Liver (tissue), 9 donors: ENCODE measurements around the gene EIF4G3. TPM values are rescaled to one million over a fixed set of nuclear protein-coding genes. Genes with fewer than 3 reads are reported as not detected.

Source experiments
- DNase-seq: peaks from one replicate; pipeline ENCODE4 v3.0.0-alpha.2; 2017; ENCODE audit warnings: low spot score
- H3K27ac ChIP-seq, 2 donors: one replicate each; pipeline ENCODE4 v1.7.0; 2013; ENCODE audit warnings: inconsistent platforms in 2 of 2, low read length in 2 of 2, control low read depth in 1 of 2, low read depth in 1 of 2, mild to moderate bottlenecking in 1 of 2
- H3K27me3 ChIP-seq, 4 donors: one replicate each; pipeline versions ENCODE4 v1.6.1 to v1.7.0; 2013; ENCODE audit warnings: low read length in 3 of 4, inconsistent platforms in 1 of 4, mild to moderate bottlenecking in 1 of 4, moderate library complexity in 1 of 4; ENCODE audit not compliant: control insufficient read depth in 4 of 4, insufficient read depth in 4 of 4
- H3K36me3 ChIP-seq, 4 donors: one replicate each; pipeline versions ENCODE4 v1.6.1 to v1.7.0; 2013; ENCODE audit warnings: low read length in 3 of 4, mild to moderate bottlenecking in 3 of 4, low read depth in 1 of 4, moderate library complexity in 1 of 4; ENCODE audit not compliant: control insufficient read depth in 4 of 4, insufficient read depth in 3 of 4
- H3K4me1 ChIP-seq, 4 donors: one replicate each; pipeline versions ENCODE4 v1.6.1 to v1.7.0; 2013; ENCODE audit warnings: low read length in 3 of 4, mild to moderate bottlenecking in 3 of 4, moderate library complexity in 1 of 4; ENCODE audit not compliant: control insufficient read depth in 4 of 4, insufficient read depth in 4 of 4
- H3K4me3 ChIP-seq, 3 donors: one replicate each; pipeline versions ENCODE4 v1.6.1 to v1.7.0; 2013; ENCODE audit warnings: low read length in 3 of 3, control low read depth in 1 of 3, low read depth in 1 of 3, mild to moderate bottlenecking in 1 of 3
- H3K9ac ChIP-seq, 2 donors: one replicate each; pipeline ENCODE4 v1.7.0; 2013; ENCODE audit warnings: low read length in 2 of 2, mild to moderate bottlenecking in 2 of 2, moderate library complexity in 2 of 2, control low read depth in 1 of 2, low read depth in 1 of 2
- H3K9me3 ChIP-seq, 4 donors: one replicate each; pipeline versions ENCODE4 v1.6.1 to v1.7.0; 2013; ENCODE audit warnings: low read length in 3 of 4; ENCODE audit not compliant: control insufficient read depth in 4 of 4
- EGR1 ChIP-seq, 2 donors: IDR thresholded peaks; 2 replicates each; pipeline ENCODE4 v1.6.1; 2016 to 2018; ENCODE audit warnings: antibody characterized with exemption in 2 of 2, low read depth in 2 of 2
- FOXA1 ChIP-seq: IDR thresholded peaks from 2 replicates; pipeline ENCODE4 v1.6.1; 2016; ENCODE audit warnings: antibody characterized with exemption
- FOXA2 ChIP-seq: IDR thresholded peaks from 2 replicates; pipeline ENCODE4 v1.6.1; 2016; ENCODE audit warnings: antibody characterized with exemption
- GABPA ChIP-seq, 2 donors: IDR thresholded peaks in 1 of 2; conservative IDR thresholded peaks in 1 of 2; 2 replicates each; pipeline ENCODE4 v1.6.1; 2016; ENCODE audit warnings: antibody characterized with exemption in 2 of 2, mild to moderate bottlenecking in 1 of 2, moderate library complexity in 1 of 2
- HNF4A ChIP-seq, 2 donors: conservative IDR thresholded peaks; 2 replicates each; pipeline ENCODE4 v1.6.1; 2016; ENCODE audit warnings: antibody characterized with exemption in 2 of 2, mild to moderate bottlenecking in 2 of 2
- HNF4G ChIP-seq: IDR thresholded peaks from 2 replicates; pipeline ENCODE4 v1.6.1; 2016; ENCODE audit warnings: antibody characterized with exemption
- JUND ChIP-seq, 2 donors: IDR thresholded peaks; 2 replicates each; pipeline ENCODE4 v1.6.1; 2016; ENCODE audit warnings: antibody characterized with exemption in 2 of 2
- NR2F2 ChIP-seq: IDR thresholded peaks from 2 replicates; pipeline ENCODE4 v1.6.1; 2016; ENCODE audit warnings: antibody characterized with exemption
- RXRA ChIP-seq, 2 donors: IDR thresholded peaks; 2 replicates each; pipeline ENCODE4 v1.6.1; 2017 to 2018; ENCODE audit warnings: antibody characterized with exemption in 2 of 2, mild to moderate bottlenecking in 1 of 2
- SP1 ChIP-seq: IDR thresholded peaks from 2 replicates; pipeline ENCODE4 v1.6.1; 2018; ENCODE audit warnings: antibody characterized with exemption, mild to moderate bottlenecking
- TAF1 ChIP-seq: conservative IDR thresholded peaks from 2 replicates; pipeline ENCODE4 v1.6.1; 2016; ENCODE audit warnings: antibody characterized with exemption, mild to moderate bottlenecking
- YY1 ChIP-seq: IDR thresholded peaks from 2 replicates; pipeline ENCODE4 v1.6.1; 2016; ENCODE audit warnings: antibody characterized with exemption, mild to moderate bottlenecking
- WGBS: extraction: QIAGEN DNeasy Blood & Tissue Kit; methylation state at CpG from one replicate; pipeline ENCODE4 v1.1.7; 2013; 5-methylcytosine and 5-hydroxymethylcytosine counted together
- polyA plus RNA-seq, 2 donors: library from polyadenylated mRNA; stranded (reverse) in 1 of 2; unstranded in 1 of 2; fragments of 200-250 nt in 1 of 2; fragments of >200 nt in 1 of 2; fragmentation: Nextera tagmentation in 1 of 2; extraction: Ambion mirVana in 1 of 2; gene quantifications; one replicate each; pipeline versions ENCODE4 v1.2.1 to v1.2.3, GENCODE V29; 2013 to 2015
- total RNA-seq, 2 donors: library from RNA; depleted of rRNA; stranded (reverse); fragments of >200 nt; gene quantifications; one replicate each; pipeline ENCODE4 v1.2.3, GENCODE V29; 2014
- TF ChIP-seq, protein P1 (sequence below): fragments of 150-350 bp; IDR thresholded peaks from 2 replicates; pipeline ENCODE4 v1.5.1; 2017; ENCODE audit warnings: improper control_type of control experiment, low read depth, low read length; ENCODE audit not compliant: missing input control
- TF ChIP-seq, protein P2 (sequence below): IDR thresholded peaks from 2 replicates; pipeline ENCODE4 v1.6.1; 2016; ENCODE audit warnings: antibody characterized with exemption
- TF ChIP-seq, protein P3 (sequence below): IDR thresholded peaks from 2 replicates; pipeline ENCODE4 v1.6.1; 2016; ENCODE audit warnings: antibody characterized with exemption
- TF ChIP-seq, protein P4 (sequence below): IDR thresholded peaks from 2 replicates; pipeline ENCODE4 v1.6.1; 2016; ENCODE audit warnings: antibody characterized with exemption, mild to moderate bottlenecking
- donor health status: healthy.
- donor health status: healthy.
- donor health status: healthy.
- donor health status: healthy.
- donor health status: healthy.

EIF4G3 gene
- total and polyA plus RNA-seq, 4 donors, result 7.6 to 22.8 (median 11.7) TPM

DNA sequence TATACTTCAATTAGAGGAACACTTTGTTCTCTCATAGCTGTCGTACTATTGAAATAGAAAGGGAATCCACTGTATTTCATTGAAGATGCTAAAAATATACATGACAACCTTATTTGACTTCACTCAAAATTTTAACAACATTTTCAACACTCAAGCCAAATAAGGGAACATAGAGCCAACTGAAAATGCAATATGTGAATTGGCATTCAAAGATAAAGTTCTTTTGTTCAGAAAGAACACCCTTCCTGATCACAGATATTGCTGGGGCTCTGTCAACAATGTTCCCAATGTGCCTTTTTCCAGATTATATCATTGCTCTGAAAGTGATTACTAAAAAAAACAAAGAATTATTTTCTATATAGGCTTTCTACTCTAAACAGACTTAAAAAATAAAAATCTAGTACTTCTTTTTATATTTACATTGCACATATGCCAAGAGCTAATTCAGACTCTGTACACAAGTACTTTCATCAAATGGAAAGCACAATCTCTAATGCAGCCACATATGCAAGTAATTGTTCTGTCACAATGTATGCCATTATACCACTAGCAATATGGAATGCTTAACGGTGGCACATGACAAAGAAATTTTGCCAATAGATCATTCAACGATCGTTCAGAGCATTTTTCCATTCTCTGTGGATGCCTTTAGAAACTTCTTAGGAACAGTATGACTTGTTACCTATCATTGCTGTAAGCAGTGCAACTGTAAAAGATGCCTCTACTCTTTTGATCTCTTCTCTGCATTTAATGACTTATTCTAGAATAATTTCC is 171.0 kb downstream of the EIF4G3 start:
- no peaks in the 10 kb centered on the region for H3K36me3 ChIP-seq
- no peak overlapping the region for H3K27ac ChIP-seq
- DNase-seq, result no peak
- H3K9ac ChIP-seq, result no peak overlapping the region
- H3K27me3 ChIP-seq, result no peaks in the 10 kb centered on the region
- 94% methylated on average over 4 of the region's 4 CpGs for WGBS
- no peak overlapping the region for H3K4me3 ChIP-seq
- no peaks in the 10 kb centered on the region for H3K9me3 ChIP-seq
- H3K4me1 ChIP-seq, result peaks cover 0 to 2% (median 0%) of the 10 kb centered on the region in 4 donors
- TF ChIP-seq RXRA (IDR thresholded peaks at IDR 0.05) (no peak), JUND (IDR thresholded peaks at IDR 0.05) (no peak), FOXA1 (no peak), NR2F2 (no peak), FOXA2 (no peak), YY1 (no peak), SP1 (no peak), EGR1 (IDR thresholded peaks at IDR 0.05; ENCODE audit: low read depth in 2 of 2) (no peak), GABPA (IDR thresholded peaks at IDR 0.05 in 1 of 2, conservative IDR thresholded peaks at IDR 0.05 in 1 of 2) (no peak), HNF4G (no peak)
- TF ChIP-seq, protein P1, sequence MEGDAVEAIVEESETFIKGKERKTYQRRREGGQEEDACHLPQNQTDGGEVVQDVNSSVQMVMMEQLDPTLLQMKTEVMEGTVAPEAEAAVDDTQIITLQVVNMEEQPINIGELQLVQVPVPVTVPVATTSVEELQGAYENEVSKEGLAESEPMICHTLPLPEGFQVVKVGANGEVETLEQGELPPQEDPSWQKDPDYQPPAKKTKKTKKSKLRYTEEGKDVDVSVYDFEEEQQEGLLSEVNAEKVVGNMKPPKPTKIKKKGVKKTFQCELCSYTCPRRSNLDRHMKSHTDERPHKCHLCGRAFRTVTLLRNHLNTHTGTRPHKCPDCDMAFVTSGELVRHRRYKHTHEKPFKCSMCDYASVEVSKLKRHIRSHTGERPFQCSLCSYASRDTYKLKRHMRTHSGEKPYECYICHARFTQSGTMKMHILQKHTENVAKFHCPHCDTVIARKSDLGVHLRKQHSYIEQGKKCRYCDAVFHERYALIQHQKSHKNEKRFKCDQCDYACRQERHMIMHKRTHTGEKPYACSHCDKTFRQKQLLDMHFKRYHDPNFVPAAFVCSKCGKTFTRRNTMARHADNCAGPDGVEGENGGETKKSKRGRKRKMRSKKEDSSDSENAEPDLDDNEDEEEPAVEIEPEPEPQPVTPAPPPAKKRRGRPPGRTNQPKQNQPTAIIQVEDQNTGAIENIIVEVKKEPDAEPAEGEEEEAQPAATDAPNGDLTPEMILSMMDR, result no peak
- TF ChIP-seq, protein P2, sequence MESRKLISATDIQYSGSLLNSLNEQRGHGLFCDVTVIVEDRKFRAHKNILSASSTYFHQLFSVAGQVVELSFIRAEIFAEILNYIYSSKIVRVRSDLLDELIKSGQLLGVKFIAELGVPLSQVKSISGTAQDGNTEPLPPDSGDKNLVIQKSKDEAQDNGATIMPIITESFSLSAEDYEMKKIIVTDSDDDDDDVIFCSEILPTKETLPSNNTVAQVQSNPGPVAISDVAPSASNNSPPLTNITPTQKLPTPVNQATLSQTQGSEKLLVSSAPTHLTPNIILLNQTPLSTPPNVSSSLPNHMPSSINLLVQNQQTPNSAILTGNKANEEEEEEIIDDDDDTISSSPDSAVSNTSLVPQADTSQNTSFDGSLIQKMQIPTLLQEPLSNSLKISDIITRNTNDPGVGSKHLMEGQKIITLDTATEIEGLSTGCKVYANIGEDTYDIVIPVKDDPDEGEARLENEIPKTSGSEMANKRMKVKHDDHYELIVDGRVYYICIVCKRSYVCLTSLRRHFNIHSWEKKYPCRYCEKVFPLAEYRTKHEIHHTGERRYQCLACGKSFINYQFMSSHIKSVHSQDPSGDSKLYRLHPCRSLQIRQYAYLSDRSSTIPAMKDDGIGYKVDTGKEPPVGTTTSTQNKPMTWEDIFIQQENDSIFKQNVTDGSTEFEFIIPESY, result no peak
- TF ChIP-seq, protein P3, sequence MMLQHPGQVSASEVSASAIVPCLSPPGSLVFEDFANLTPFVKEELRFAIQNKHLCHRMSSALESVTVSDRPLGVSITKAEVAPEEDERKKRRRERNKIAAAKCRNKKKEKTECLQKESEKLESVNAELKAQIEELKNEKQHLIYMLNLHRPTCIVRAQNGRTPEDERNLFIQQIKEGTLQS, result no peak

DNA sequence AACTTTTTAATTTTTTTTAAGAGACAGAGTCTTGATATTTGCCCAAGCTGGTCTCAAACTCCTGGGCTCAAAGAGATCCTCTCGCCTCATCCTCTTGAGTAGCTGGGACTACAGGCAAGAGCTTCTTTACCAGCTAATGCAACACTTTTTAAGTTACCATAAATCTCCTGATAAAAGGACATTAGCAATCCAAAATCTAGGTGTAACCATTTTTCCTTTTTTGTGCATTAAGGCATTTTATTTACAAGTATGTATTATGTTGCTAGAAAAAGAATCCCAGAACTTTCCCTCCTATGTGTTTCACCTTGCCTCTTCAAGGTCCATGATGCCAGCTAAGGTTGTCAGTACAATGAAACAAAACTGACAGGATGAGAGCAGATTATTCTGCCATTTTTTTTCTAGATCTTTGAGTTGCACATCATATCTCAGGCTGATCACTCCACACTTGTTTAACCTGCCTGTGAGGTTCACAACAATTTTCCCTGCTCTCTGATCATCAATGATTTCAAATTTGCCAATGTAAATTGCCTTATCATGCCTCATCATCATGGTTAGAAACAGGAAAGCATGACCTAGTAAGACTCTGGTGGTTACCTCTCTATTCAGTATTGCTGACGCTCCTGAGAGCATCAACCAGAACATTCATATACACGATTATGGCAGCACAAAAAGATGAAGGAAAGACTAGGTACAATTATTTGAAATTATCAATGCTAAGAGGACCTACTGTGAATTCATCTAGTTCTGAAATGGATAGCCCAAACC is 173.2 kb downstream of the EIF4G3 start:
- Histone ChIP-seq H3K27me3 (no peaks in the 10 kb centered on the region), H3K9me3 (no peaks in the 10 kb centered on the region), H3K27ac (no peak overlapping the region), H3K9ac (no peak overlapping the region), H3K4me1 (peaks cover 0 to 2% (median 0%) of the 10 kb centered on the region in 4 donors), H3K4me3 (no peak overlapping the region), H3K36me3 (no peaks in the 10 kb centered on the region)
- DNase-seq, result no peak
- 93% methylated on average over 3 of the region's 3 CpGs for WGBS
- TF ChIP-seq GABPA (IDR thresholded peaks at IDR 0.05 in 1 of 2, conservative IDR thresholded peaks at IDR 0.05 in 1 of 2) (no peak), JUND (IDR thresholded peaks at IDR 0.05) (no peak), FOXA1 (no peak), RXRA (IDR thresholded peaks at IDR 0.05) (no peak), HNF4G (no peak), HNF4A (conservative IDR thresholded peaks at IDR 0.05) (no peak), NR2F2 (no peak), YY1 (no peak), EGR1 (IDR thresholded peaks at IDR 0.05; ENCODE audit: low read depth in 2 of 2) (no peak), FOXA2 (no peak), TAF1 (no peak), SP1 (no peak)
- TF ChIP-seq, protein P4, sequence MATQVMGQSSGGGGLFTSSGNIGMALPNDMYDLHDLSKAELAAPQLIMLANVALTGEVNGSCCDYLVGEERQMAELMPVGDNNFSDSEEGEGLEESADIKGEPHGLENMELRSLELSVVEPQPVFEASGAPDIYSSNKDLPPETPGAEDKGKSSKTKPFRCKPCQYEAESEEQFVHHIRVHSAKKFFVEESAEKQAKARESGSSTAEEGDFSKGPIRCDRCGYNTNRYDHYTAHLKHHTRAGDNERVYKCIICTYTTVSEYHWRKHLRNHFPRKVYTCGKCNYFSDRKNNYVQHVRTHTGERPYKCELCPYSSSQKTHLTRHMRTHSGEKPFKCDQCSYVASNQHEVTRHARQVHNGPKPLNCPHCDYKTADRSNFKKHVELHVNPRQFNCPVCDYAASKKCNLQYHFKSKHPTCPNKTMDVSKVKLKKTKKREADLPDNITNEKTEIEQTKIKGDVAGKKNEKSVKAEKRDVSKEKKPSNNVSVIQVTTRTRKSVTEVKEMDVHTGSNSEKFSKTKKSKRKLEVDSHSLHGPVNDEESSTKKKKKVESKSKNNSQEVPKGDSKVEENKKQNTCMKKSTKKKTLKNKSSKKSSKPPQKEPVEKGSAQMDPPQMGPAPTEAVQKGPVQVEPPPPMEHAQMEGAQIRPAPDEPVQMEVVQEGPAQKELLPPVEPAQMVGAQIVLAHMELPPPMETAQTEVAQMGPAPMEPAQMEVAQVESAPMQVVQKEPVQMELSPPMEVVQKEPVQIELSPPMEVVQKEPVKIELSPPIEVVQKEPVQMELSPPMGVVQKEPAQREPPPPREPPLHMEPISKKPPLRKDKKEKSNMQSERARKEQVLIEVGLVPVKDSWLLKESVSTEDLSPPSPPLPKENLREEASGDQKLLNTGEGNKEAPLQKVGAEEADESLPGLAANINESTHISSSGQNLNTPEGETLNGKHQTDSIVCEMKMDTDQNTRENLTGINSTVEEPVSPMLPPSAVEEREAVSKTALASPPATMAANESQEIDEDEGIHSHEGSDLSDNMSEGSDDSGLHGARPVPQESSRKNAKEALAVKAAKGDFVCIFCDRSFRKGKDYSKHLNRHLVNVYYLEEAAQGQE, result no peak
- TF ChIP-seq, protein P2, result no peak
- TF ChIP-seq, protein P1, result no peak
